ENCODE results near the gene CDC42EP5.

The CDC42EP5 gene

DNA sequence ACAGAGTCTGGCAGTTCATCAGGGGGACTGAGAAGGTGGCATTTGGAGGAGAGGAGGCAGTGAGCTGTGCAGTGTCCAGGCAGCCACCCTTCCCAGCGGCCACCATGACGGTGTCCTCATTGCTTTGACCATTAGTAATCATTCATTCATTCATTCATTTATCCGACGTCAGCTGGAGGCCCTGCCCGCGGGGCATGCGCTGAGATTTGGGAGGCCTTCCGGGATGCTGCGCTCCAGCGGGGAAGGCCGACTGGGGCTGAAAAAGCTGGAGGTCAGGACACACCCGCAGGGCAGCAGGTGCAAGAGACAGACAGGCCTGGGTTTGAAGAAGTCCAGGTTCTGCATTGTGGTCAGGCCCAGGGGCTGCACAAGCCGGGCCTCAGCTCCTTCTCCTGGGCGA lies 48.9 kb downstream of the CDC42EP5 start:
- no peak for DNase-seq

DNA sequence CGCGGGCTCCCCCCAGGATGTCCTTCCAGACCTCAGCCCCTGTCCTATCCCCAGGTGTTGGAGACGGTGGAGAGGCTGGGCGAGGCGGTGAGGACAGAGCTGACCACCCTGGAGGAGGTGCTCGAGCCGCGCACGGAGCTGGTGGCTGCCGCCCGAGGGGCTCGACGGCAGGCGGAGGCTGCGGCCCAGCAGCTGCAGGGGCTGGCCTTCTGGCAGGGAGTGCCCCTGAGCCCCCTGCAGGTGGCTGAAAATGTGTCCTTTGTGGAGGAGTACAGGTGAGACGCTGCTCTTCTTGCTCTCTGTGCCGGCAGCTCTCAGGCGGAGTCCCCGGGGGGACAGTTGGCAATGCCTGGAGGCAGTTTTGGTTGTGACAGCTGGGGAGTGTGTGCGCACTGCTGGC lies 51.0 kb downstream of the CDC42EP5 start:
- no peak for DNase-seq

DNA sequence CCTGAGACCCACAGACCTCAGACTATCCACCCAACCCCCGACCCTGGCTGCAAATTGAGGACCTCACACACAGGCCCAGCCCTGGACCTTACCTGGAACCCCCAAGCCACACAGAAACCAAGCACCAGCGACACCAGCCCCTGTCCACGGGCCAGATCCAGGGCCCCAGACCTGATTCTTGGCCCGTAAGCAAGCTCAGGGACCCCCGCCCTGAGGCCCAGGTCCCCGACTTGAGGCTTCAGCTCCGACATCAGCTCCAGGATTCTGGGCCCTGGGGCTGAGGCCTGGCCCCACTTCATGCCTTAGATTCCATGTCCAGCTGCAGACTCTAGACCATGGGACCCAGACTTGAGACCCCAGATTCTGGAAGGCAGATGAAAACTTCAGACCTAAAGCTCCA lies 51.6 kb downstream of the CDC42EP5 start:
- no peak for DNase-seq

DNA sequence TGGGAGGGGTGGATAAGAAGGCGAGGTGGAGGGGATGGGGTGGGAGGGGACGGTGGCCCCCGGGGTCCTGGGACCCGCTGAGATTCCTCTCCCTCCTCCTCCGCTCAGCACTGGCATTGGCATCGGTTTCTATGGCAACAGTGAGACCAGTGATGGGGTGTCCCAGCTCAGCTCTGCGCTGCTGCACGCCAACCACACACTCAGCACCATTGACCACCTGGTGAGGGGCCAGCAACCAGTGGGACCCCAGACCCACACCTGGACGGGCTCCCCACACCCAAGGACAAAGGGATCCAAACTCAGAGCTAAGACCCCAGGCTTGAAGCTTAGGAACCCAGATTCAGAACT lies 52.0 kb downstream of the CDC42EP5 start:
- no peak for DNase-seq

DNA sequence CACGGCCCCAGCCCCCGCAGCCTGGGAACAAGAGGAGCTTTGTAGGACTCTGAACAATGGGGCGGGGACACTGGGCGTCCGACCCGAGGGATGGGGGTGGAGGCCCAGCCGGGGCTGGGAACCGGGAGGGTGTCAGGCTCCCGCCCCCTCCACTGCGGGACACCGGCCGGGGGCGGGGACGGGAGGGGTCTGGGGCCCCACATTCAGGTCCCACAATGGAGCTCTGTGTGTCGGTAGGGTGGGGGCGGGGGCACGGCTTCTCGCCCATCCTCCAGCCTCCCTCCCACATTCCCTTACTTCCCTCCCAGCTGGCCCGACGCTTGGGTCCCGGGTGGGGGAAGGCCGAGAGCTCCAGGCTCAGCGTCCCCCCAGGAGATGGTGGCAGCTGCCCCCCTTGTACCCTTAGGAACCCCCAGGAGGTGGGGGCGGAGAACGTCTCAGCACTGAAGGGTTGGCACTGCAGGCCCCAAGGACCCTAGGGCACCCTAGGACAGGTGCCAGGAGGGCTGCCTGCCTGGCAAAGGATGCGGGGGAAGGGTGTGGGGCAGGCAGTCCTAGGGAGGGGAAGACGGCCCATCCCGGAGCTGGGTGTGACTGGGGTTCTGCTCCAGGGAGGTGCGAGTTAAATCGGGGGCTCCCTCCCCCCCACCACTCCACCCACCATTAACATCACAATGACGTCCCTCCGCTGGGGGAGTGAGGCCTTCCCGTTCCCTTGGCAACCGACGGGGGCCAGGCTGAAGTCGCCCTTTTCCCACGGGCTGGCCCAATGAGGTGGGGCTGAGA lies 52.5 kb downstream of the CDC42EP5 start:
- DNase-seq = no peak

DNA sequence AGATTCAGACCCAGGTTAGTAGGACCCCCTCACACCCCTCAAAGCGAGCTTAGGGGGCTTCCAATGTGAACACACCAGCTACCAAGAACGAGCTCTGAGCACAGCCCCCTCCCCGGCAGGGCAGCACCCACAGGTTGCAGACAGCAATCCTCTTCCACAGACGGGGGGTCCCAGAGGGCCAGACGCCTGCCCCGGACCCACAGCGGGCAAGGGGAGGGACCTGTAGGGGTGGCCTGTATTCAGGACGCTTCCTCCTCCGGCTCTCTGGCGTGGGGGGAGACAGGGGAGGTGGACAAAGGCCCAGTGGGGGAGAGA lies 53.1 kb downstream of the CDC42EP5 start:
- no peak for DNase-seq

DNA sequence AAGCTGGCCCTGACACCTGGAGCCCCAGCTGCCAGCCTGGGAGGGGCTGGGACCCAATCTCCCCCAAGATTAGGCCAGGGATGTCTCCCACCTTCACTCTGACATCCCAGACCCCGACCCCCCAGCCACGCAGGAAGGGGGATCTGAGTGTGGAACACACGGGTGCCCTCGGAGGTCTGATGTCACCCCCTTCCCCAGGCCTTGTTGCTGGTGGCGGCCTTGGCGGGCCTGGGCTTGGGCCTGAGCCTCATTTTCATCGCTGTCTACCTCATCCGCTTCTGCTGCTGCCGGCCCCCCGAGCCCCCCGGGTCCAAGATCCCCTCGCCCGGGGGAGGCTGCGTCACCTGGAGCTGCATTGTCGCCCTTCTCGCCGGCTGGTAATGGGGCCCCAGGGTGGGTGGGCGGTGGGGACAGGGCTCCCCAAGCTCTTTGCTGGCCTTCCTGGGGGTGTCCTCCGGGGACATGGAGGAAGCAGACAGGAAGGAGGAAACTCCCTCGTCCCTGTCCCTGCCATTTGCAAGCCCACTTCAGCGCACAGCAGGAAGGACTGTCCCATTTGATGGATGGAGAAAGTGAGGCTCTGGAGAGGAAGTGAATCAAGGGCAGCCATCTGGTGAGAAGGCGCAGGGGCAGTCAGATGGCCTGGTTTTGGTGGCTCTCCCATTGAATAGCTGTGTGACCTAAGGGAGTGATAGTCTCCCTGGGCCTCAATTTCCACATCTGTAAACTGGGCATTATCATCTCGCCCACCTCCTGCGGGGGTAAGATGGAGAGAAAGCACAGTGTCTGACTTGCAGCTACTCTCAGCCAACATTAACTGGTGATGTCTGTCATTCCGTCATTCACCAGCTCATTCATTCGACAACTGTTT lies 53.9 kb downstream of the CDC42EP5 start:
- no peak for DNase-seq

DNA sequence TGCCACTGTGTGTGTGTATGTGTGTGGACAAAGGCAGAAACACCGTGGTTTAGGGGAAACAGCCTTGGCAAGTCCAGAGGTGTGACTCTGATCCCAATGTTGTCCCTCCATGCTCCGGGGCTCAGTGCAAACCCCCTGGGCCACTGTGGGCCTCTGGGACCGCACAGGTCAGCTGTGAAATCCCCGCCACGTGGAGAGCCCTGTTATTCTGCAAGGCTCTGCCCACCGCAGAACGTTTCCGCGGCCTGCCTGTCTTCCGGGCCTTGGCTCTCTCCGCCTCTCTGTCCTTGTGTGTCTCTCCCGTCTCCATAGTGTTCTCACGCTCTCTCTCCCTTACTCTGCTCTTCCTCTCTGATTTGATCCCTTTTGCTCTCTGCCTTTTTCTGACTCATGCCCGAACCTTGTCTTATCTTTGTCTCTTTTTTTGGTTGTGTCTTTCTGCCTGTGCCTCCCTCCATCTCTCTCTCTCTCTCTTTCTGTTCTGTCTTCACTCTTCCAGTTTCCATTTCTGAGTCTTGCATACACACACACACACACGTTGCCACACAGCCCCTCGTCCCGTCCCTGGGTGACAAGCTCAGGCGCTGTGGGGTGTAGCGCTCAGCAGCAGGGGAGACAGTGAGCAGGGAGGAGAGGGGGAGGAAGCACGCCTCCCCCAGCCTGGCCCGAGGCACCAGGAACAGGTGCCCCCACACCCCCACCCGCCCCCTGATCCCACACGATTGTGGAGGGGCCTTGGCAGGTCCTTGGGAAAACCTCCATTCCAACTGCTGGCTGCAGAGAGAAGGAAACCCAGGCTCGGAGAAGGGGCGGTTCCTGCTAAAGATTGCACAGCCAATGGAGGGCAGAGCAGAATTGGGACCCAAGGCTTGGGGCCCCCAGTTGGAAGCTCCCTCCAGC lies 54.8 kb downstream of the CDC42EP5 start:
- DNase-seq = no peak

DNA sequence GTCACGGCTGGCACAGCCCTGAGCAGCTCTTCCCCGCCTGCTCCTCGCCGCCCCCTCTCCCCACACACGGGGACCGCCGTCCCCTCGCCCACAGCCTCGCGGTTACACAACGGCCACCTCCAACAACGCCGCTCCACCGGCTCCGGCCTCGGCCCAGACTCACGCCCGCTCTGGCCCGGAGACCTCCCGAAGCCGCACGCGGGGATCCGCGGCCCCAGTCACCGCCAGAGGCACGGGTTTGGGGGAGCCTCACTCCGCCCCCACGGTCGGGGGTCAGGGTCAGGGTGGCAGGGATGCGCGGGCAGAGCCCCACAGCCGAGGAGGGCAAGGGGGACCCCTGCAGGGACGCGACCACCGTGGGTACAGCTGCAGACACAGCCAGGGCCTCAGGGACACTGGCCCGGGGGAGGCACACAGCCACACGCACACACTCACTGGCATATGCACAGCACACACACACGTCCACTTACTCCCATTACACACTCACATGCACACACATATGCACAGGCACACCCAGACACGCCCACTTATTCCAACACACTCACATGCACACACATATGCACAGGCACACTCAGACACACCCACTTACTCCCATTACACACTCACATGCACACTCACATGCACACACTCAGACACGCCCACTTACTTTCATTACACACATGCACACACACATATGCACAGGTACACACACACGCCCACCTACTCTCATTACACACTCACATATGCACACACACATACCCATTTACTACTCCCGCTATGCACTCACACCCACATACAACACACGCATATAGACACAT lies 56.2 kb downstream of the CDC42EP5 start:
- DNase-seq = no peak

DNA sequence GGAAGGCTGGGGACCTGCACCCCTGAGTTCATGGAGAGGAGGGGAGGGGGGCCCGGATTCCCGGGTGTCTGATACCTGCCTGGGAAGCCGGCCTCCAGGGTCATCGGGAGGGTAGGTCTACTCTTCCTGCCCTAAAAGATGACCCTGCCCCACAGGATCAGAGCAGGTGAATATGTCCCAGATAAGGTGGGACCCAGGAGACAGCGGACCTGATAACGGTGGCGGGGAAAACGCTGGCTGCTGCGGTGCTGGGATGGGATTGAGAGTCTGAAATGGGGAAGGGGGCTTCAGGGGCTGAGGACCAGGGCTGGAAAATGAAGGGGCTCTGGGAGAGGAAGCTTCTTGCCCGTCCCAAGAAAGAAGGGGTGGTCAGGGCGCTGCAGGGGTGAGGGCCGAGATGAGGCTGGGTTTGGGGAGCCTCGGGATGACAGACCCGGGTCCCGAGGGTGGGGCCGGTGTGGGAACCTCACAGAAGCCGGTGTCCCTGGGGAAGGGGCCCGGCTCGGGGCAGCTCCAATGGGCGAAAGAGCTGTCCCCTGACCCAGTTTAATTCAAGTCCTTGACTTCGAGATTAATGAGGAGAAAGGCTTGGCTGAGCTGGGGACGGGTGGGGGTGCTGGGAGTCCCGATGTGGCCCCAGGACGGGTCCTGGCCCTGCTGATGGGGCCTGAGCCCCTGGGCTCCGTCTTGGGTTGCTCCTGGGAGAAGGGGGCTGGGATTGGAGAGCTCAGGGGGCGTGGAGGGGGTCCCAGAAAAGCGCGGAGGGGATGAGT lies 57.0 kb downstream of the CDC42EP5 start:
- no peak for DNase-seq

DNA sequence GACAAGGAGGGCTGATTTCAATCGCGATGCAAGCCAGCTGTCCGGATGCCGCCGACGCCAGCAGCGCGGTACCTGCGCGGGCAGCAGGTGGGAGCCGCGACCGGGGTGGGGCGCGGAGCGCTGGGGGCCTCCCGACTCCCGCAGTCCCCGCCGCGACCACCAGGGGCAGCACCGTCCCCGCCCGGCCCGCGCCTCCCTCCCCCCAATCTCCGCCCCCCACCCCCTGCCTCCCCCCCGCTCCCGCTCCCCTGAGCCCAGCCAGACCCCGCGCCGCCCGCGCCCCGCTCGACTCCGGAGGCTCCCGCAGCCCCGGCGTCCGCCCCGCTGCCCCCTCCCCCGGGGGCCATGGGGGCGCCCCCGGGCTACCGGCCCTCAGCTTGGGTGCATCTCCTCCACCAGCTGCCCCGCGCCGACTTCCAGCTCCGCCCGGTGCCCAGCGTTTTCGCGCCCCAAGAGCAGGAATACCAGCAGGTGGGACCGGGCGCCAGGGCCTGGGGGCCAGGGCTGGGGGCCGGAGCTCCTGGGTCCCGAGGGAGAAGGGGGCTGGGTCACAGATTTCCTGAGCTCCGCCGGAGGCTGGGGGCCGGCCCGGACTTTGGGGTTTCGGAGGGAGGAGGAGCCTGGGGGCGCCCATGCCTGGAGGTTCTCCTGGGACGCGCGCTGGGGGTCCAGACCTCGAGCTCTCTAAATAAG lies 57.7 kb downstream of the CDC42EP5 start, which contains the start of gene TTYH1:
Gene TTYH1, plus strand, starts transcription at position 257 of the 693 bp plus-strand sequence. Its CDS starts 89 bp downstream, at position 346.
- no peak for DNase-seq

All from DMS 273 treated with DMSO at 0.1 percent for 48 hours (cell line).